Epidermal melanocyte (primary cell): ENCODE results near the gene SATL1.
"Not testable (repeated sequence)": the region's sequence is repeated elsewhere in the genome, so short reads cannot be mapped to it uniquely, and the experiment has no call there.

Experiments
- DNase-seq: peaks from one replicate; pipeline ENCODE4 v3.0.0; 2011; ENCODE audit warnings: low spot score; ENCODE audit not compliant: insufficient read length

SATL1 gene

GRCh38 chrX:85243761-85244449 lies at the start of gene SATL1, which contains the start of gene ZNF711:
Gene SATL1 (minus strand): TSS chrX:85243779. CDS start chrX:85108968, 134,811 bp downstream.
Gene ZNF711 (plus strand): TSS chrX:85243991. CDS start chrX:85247573, 3,582 bp downstream.
- no peak for DNase-seq

- no peak for DNase-seq
These were observed 45.6 kb upstream of the SATL1 start for GRCh38 chrX:85288992-85289723.

- DNase-seq: not testable (repeated sequence)
These were observed 41.7 kb upstream of the SATL1 start for GRCh38 chrX:85285286-85285685.

GRCh38 chrX:85244450-85245211 lies 1.1 kb upstream of the SATL1 start:
- no peak for DNase-seq

- no peak for DNase-seq
These were observed 424 bp downstream of the SATL1 start for GRCh38 chrX:85243155-85243554.

- DNase-seq: no peak
These were observed 20.2 kb downstream of the SATL1 start for GRCh38 chrX:85223359-85223758.

GRCh38 chrX:85221361-85221760 lies 22.2 kb downstream of the SATL1 start:
- DNase-seq: no peak

- no peak for DNase-seq
These were observed 27.6 kb downstream of the SATL1 start for GRCh38 chrX:85215946-85216345.

GRCh38 chrX:85213792-85214530 lies 29.6 kb downstream of the SATL1 start:
- DNase-seq: no peak

- no peak for DNase-seq
These were observed 40.1 kb downstream of the SATL1 start for GRCh38 chrX:85203461-85203970.

- no peak for DNase-seq
These were observed 47.3 kb downstream of the SATL1 start for GRCh38 chrX:85196319-85196718.

GRCh38 chrX:85159644-85160043 lies 83.9 kb downstream of the SATL1 start:
- DNase-seq: no peak

- no peak for DNase-seq
These were observed 102.6 kb downstream of the SATL1 start for GRCh38 chrX:85140964-85141363.

GRCh38 chrX:85139422-85139821 lies 104.2 kb downstream of the SATL1 start:
- DNase-seq: no peak

GRCh38 chrX:85136409-85136808 lies 107.2 kb downstream of the SATL1 start:
- no peak for DNase-seq

GRCh38 chrX:85115252-85115651 lies 128.3 kb downstream of the SATL1 start:
- DNase-seq: no peak

- DNase-seq: no peak
These were observed 128.8 kb downstream of the SATL1 start for GRCh38 chrX:85114776-85115175.

- no peak for DNase-seq
These were observed 129.4 kb downstream of the SATL1 start for GRCh38 chrX:85114171-85114570.

- DNase-seq: no peak
These were observed 129.8 kb downstream of the SATL1 start for GRCh38 chrX:85113746-85114145.

- DNase-seq: no peak
These were observed 131.3 kb downstream of the SATL1 start for GRCh38 chrX:85112293-85112692.

- DNase-seq: no peak
These were observed 132.2 kb downstream of the SATL1 start for GRCh38 chrX:85111347-85111746.
